ENCODE data around the gene MYO1B.

- TF ChIP-seq CTCF (IDR thresholded peaks at IDR 0.05; ENCODE audit: low read depth, low read length) (no peak), EZH2phosphoT487 (IDR thresholded peaks at IDR 0.05; ENCODE audit: low read depth) (no peak)
Measured at GRCh38 chr2:191249156-191249813, 4.1 kb downstream of the MYO1B start.

Measured in OCI-LY3 (cell line).